PFSK-1 (cell line): Measurements from ENCODE around the gene RWDD3.

Source experiments
- FOXP2 ChIP-seq: optimal IDR thresholded peaks from 2 replicates; pipeline ENCODE3; 2011; ENCODE audit warnings: borderline replicate concordance, control low read depth, inconsistent platforms; ENCODE audit not compliant: insufficient read depth; ENCODE audit errors: extremely low read length, extremely low read depth
- POLR2AphosphoS5 ChIP-seq: IDR thresholded peaks from 2 replicates; pipeline ENCODE4 v1.6.1; 2012; ENCODE audit warnings: low read depth, mild to moderate bottlenecking, control low read depth, low read length, moderate library complexity
- SIN3A ChIP-seq: IDR thresholded peaks from 2 replicates; pipeline ENCODE4 v1.6.1; 2012; ENCODE audit warnings: mild to moderate bottlenecking, low read length, moderate library complexity, borderline replicate concordance; ENCODE audit not compliant: insufficient read depth
- TAF1 ChIP-seq: IDR thresholded peaks from 2 replicates; pipeline ENCODE4 v1.6.1; 2012; ENCODE audit warnings: low read length, control low read depth, borderline replicate concordance; ENCODE audit not compliant: insufficient read depth
- TF ChIP-seq, protein P1 (sequence below), 2 experiments: IDR thresholded peaks; 2 replicates each; pipeline versions ENCODE4 v1.6.1 to v1.8.0; 2011 to 2012; ENCODE audit warnings: low read depth in 2 of 2, low read length in 2 of 2, control low read depth in 1 of 2, inconsistent platforms in 1 of 2, mild to moderate bottlenecking in 1 of 2, moderate library complexity in 1 of 2; ENCODE audit not compliant: insufficient read depth in 1 of 2

RWDD3 gene

DNA sequence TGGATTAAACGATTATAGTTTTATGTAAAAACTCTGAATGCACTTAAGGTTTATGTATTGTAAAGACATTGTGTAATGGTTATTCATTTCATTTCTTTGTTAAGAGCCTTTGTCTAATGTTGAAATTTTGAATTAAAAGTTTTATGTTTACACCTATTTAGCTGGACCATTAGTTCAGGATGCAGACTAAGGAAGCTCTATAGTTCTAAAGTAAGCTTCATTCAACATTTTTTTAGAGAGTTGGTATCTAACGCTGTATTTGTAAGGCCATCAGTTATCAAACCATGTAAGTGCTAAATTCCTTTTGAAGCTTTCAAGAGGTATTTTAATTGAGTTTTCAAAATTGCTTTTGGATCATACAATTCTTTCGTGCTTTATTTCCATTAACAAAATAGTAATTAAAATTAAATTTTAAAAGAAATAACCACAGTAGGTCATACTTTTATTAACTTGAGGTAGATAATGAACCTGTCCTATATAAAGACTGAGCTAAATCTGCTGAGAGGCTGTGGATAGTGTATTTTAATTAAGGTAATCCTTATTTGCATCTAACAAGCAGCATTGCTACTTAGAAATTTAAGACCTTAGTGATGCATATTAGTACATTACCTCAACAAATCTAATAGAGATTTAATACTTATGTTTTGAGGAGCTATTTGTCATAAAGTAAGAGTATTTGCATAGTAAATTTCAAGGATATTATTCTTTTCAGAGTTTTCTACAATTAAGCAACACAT, 47.9 kb downstream of the RWDD3 start:
- no peak for TF ChIP-seq TAF1

DNA sequence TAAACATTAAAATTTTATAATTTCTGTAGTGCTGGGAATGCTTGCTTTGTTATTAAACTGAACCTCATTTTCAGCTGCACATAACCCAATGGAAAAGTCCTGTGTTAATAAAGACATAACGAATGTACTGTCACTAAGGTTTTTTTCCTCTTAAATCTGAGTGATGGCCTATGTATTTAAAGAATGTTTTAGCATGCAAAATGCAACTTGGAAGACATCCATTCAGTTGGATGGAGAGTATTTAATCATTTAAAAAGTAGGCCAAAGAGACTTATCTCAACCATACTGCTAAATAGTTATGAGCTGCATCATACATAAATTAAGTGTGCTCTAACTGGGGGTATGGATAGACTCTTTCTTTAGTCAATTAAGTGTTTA, 48.5 kb downstream of the RWDD3 start:
- TF ChIP-seq SIN3A (no peak), TAF1 (no peak), POLR2AphosphoS5 (no peak), FOXP2 (no peak)
- TF ChIP-seq, protein P1, sequence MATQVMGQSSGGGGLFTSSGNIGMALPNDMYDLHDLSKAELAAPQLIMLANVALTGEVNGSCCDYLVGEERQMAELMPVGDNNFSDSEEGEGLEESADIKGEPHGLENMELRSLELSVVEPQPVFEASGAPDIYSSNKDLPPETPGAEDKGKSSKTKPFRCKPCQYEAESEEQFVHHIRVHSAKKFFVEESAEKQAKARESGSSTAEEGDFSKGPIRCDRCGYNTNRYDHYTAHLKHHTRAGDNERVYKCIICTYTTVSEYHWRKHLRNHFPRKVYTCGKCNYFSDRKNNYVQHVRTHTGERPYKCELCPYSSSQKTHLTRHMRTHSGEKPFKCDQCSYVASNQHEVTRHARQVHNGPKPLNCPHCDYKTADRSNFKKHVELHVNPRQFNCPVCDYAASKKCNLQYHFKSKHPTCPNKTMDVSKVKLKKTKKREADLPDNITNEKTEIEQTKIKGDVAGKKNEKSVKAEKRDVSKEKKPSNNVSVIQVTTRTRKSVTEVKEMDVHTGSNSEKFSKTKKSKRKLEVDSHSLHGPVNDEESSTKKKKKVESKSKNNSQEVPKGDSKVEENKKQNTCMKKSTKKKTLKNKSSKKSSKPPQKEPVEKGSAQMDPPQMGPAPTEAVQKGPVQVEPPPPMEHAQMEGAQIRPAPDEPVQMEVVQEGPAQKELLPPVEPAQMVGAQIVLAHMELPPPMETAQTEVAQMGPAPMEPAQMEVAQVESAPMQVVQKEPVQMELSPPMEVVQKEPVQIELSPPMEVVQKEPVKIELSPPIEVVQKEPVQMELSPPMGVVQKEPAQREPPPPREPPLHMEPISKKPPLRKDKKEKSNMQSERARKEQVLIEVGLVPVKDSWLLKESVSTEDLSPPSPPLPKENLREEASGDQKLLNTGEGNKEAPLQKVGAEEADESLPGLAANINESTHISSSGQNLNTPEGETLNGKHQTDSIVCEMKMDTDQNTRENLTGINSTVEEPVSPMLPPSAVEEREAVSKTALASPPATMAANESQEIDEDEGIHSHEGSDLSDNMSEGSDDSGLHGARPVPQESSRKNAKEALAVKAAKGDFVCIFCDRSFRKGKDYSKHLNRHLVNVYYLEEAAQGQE (IDR thresholded peaks at IDR 0.05; ENCODE audit: insufficient read depth in 1 of 2, low read depth in 2 of 2, low read length in 2 of 2): no peak

DNA sequence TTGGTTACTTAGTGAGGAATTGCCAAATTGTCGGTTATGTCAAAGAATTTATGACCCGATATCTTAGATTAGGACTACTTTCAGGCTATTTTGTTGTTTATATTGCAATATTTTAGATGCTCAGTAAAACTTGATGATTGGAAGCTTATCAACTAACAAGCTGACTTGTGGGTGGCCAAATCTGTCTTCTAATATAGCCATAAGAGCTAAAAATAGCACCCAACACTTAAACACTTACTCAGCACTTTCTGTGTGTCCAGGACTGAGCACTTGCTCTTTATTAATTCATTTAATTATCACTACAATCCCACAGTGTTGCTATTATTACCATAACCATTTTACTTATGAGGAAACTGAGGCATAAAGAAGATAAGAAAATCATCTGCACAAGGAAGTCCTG, 50.4 kb downstream of the RWDD3 start:
- TF ChIP-seq TAF1 (no peak), POLR2AphosphoS5 (no peak), FOXP2 (no peak), SIN3A (no peak)
- TF ChIP-seq, protein P1 (IDR thresholded peaks at IDR 0.05; ENCODE audit: insufficient read depth in 1 of 2, low read depth in 2 of 2, low read length in 2 of 2): no peak

DNA sequence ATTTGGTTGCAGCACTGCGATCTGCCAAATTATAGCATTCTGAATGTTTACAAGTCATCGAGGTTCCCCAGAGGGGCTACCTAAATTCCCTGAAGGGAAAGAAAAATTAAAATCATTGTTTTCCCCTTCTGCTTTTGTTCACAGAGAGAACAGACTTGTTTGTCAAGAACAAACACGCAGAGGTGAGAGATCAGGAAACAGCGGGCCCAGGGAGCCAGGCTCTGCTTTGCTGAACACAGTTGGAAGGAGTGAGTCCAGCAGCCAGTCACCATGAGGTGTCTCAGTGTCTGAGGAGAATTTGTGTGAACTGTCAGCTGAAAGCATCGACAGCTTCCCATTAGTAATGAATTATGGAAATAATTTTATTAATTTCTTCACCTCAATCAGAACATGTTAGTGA, 52.5 kb downstream of the RWDD3 start:
- TF ChIP-seq POLR2AphosphoS5 (no peak), FOXP2 (no peak), SIN3A (no peak)

DNA sequence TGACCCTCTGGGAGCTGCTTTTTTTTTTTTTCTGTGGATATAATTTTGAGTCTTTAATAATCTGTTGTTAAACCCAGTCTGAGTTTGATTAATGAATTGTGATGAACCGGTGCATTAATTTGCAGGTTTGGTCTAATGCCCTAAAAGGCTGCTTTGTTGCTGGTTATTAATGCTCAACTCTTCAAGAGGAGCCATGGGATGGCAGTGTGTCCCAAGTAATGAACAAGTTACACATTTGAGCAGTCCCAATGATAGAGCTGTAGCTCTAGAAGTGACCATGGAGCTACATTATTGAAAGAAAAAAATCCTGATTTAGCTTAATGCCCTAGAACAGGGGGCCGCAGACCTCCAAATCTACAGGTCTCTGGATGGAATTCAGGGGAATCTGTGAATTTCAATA, 53.1 kb downstream of the RWDD3 start:
- TF ChIP-seq SIN3A (no peak), FOXP2 (no peak), TAF1 (no peak), POLR2AphosphoS5 (no peak)
- TF ChIP-seq, protein P1 (IDR thresholded peaks at IDR 0.05; ENCODE audit: insufficient read depth in 1 of 2, low read depth in 2 of 2, low read length in 2 of 2): no peak

DNA sequence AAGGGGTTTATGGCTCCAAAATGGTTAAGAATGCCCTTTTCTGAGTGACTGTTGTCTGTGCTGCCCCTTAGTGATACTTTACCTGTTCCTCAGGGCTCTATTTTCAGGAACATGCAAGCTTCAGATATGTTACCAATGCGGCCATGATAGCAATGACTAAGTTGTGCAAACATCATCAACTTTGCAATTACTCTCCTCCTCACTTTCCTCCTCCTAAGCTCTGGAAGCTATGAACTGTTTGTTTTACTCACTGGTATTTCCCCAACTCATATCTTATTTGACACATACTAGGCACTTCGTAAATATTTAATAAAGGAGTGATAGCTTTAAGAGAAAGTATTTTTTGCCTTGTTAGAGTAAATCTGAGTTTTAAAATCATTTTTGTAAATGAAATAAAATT, 53.8 kb downstream of the RWDD3 start:
- TF ChIP-seq SIN3A: no peak
